Loucy (cell line): ENCODE results near the gene ZNF586.

ENCODE experiments used
- H2AFZ ChIP-seq: fragments of 200-600 bp; sonication (generic); 2 replicates; pipeline ENCODE4 v1.6.0; 2016; ENCODE audit warnings: antibody characterized with exemption, mild to moderate bottlenecking, low read length, moderate library complexity
- H3F3A ChIP-seq: fragments of 200-600 bp; 2 replicates; pipeline ENCODE4 v1.6.0; 2016; ENCODE audit warnings: antibody characterized with exemption, low read depth, mild to moderate bottlenecking
- H3K27me3 ChIP-seq: fragments of 200-600 bp; sonication (generic); 2 replicates; pipeline ENCODE4 v1.6.1; 2014; ENCODE audit warnings: low read length, mild to moderate bottlenecking; ENCODE audit not compliant: insufficient read depth, poor library complexity, severe bottlenecking
- H3K36me3 ChIP-seq: fragments of 200-600 bp; sonication (generic); 2 replicates; pipeline ENCODE4 v1.6.1; 2016; ENCODE audit warnings: low read length; ENCODE audit not compliant: insufficient read depth
- H3K4me1 ChIP-seq: fragments of 200-600 bp; sonication (generic); 2 replicates; pipeline ENCODE4 v1.5.1; 2014; ENCODE audit warnings: low read length, mild to moderate bottlenecking; ENCODE audit not compliant: insufficient read depth, poor library complexity, severe bottlenecking
- H3K4me2 ChIP-seq: fragments of 200-600 bp; sonication (generic); 2 replicates; pipeline ENCODE4 v1.6.0; 2014; ENCODE audit warnings: antibody characterized with exemption, low read length, low read depth, mild to moderate bottlenecking; ENCODE audit not compliant: poor library complexity, severe bottlenecking
- H3K4me3 ChIP-seq: fragments of 200-600 bp; sonication (generic); 2 replicates; pipeline ENCODE4 v1.5.1; 2014; ENCODE audit warnings: low read length, mild to moderate bottlenecking, mixed read lengths; ENCODE audit not compliant: poor library complexity, severe bottlenecking
- H3K79me2 ChIP-seq: fragments of 200-600 bp; sonication (generic); 2 replicates; pipeline ENCODE4 v1.6.1; 2014; ENCODE audit warnings: low read length; ENCODE audit not compliant: insufficient read depth
- H3K9ac ChIP-seq: fragments of 200-600 bp; sonication (generic); 2 replicates; pipeline ENCODE4 v1.6.0; 2014; ENCODE audit warnings: mild to moderate bottlenecking, low read depth, low read length, moderate library complexity; ENCODE audit not compliant: poor library complexity, severe bottlenecking
- H3K9me2 ChIP-seq: fragments of 200-600 bp; sonication (generic); replicated peaks from 2 replicates; pipeline ENCODE4 v1.6.1; 2016; ENCODE audit warnings: low read depth, low read length, mixed read lengths
- H3K9me3 ChIP-seq: fragments of 200-600 bp; sonication (generic); 2 replicates; pipeline ENCODE4 v1.6.1; 2014; ENCODE audit warnings: mild to moderate bottlenecking, antibody characterized with exemption, low read length, low read depth; ENCODE audit not compliant: insufficient read depth
- H4K20me1 ChIP-seq: fragments of 200-600 bp; sonication (generic); 2 replicates; pipeline ENCODE4 v1.6.0; 2014; ENCODE audit warnings: antibody characterized with exemption, low read length, mild to moderate bottlenecking; ENCODE audit not compliant: insufficient read depth, poor library complexity, severe bottlenecking
- EZH2phosphoT487 ChIP-seq: fragments of 200-600 bp; IDR thresholded peaks from 2 replicates; pipeline ENCODE4 v1.6.1; 2018; ENCODE audit warnings: antibody characterized with exemption, mild to moderate bottlenecking, moderate library complexity, borderline replicate concordance
- TF ChIP-seq, protein P1 (sequence below): fragments of 200-600 bp; sonication (generic); conservative IDR thresholded peaks from 2 replicates; pipeline ENCODE4 v1.5.1; 2014; ENCODE audit warnings: mild to moderate bottlenecking, antibody characterized with exemption, low read length

ZNF586 gene

GRCh38 chr19:57814505-57815246 is 45.2 kb downstream of the ZNF586 start, which contains the start of gene ZNF552:
Gene ZNF552 (minus strand): TSS chr19:57814913. CDS start chr19:57814743, 170 bp downstream.
- H3K9me3 ChIP-seq = no peaks in the 10 kb centered on the region
- peak within 1 kb of the TSS; percentile 93 for H2AFZ ChIP-seq
- H3K4me1 ChIP-seq = peaks cover 20% of the 10 kb centered on the region

GRCh38 chr19:57815247-57816075 is 46.0 kb downstream of the ZNF586 start:
- TF ChIP-seq, protein P1, sequence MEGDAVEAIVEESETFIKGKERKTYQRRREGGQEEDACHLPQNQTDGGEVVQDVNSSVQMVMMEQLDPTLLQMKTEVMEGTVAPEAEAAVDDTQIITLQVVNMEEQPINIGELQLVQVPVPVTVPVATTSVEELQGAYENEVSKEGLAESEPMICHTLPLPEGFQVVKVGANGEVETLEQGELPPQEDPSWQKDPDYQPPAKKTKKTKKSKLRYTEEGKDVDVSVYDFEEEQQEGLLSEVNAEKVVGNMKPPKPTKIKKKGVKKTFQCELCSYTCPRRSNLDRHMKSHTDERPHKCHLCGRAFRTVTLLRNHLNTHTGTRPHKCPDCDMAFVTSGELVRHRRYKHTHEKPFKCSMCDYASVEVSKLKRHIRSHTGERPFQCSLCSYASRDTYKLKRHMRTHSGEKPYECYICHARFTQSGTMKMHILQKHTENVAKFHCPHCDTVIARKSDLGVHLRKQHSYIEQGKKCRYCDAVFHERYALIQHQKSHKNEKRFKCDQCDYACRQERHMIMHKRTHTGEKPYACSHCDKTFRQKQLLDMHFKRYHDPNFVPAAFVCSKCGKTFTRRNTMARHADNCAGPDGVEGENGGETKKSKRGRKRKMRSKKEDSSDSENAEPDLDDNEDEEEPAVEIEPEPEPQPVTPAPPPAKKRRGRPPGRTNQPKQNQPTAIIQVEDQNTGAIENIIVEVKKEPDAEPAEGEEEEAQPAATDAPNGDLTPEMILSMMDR = no peak
- TF ChIP-seq EZH2phosphoT487 = no peak
- peak overlapping the region; percentile 93; the same call in 1 of the 2 replicates for H2AFZ ChIP-seq
- peaks cover 24% of the 10 kb centered on the region for H3K79me2 ChIP-seq
- peak overlapping the region; percentile 95 for H3K4me3 ChIP-seq
- peak overlapping the region; percentile 94 for H3K4me2 ChIP-seq
- no peaks in the 10 kb centered on the region for H3K9me2 ChIP-seq
- no peaks in the 10 kb centered on the region for H3K9me3 ChIP-seq
- peaks cover 27% of the 10 kb centered on the region for H3K4me1 ChIP-seq
- no peaks in the 10 kb centered on the region for H3K27me3 ChIP-seq
- H4K20me1 ChIP-seq = peaks cover 3% of the 10 kb centered on the region
- H3K9ac ChIP-seq = peak overlapping the region; percentile 91
- H3F3A ChIP-seq = no peaks in the 10 kb centered on the region
- no peaks in the 10 kb centered on the region for H3K36me3 ChIP-seq

More at GRCh38 chr19:57814505-57815246, 45.2 kb downstream of the ZNF586 start, which contains the start of gene ZNF552:
- H3K36me3 ChIP-seq = no peaks in the 10 kb centered on the region
- H4K20me1 ChIP-seq = no peaks in the 10 kb centered on the region
- peak within 1 kb of the TSS; percentile 94 for H3K4me2 ChIP-seq
- no peak for TF ChIP-seq EZH2phosphoT487
- TF ChIP-seq, protein P1 = no peak
- H3K4me3 ChIP-seq = peak within 1 kb of the TSS; percentile 95
- no peaks in the 10 kb centered on the region for H3K27me3 ChIP-seq
- no peaks in the 10 kb centered on the region for H3F3A ChIP-seq
- peaks cover 17% of the 10 kb centered on the region; the same call in 1 of the 2 replicates for H3K79me2 ChIP-seq
- no peaks in the 10 kb centered on the region for H3K9me2 ChIP-seq
- H3K9ac ChIP-seq = peak within 1 kb of the TSS; percentile 91

DNA sequence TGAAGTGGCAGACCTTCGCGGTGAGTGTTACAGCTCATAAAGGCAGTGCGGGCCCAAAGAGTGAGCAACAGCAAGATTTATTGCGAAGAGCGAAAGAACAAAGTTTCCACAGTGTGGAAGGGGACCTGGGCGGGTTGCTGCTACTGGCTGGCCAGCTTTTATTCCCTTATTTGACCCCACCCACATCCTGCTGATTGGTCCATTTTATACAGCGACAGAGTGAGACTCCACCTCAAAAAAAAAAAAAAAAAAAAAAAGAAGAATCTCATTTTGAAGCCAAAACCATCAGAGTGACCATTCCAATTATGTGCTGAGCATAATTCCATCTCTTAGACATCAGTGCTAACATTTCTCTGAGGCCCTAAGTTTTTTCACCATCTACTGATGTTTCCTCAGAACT is 47.2 kb downstream of the ZNF586 start:
- Histone ChIP-seq H3K4me2 (no peak overlapping the region), H3K4me3 (no peak overlapping the region), H3K4me1 (peaks cover 31% of the 10 kb centered on the region), H3K9me3 (no peaks in the 10 kb centered on the region), H3K9ac (no peak overlapping the region), H3K36me3 (no peaks in the 10 kb centered on the region), H3K79me2 (peaks cover 32% of the 10 kb centered on the region), H3K9me2 (no peaks in the 10 kb centered on the region), H4K20me1 (peaks cover 4% of the 10 kb centered on the region), H2AFZ (no peak overlapping the region), H3F3A (no peaks in the 10 kb centered on the region), H3K27me3 (no peaks in the 10 kb centered on the region)
- TF ChIP-seq, protein P1 = no peak
- TF ChIP-seq EZH2phosphoT487 = no peak
